RWPE2 (cell line): ENCODE measurements around the gene ERMARD.

Experiments used
- ATAC-seq: fragments of 200-7000 bp; cut with Tn5 transposase; 3 replicates; pipeline ENCODE4 v1.9.1; 2021; ENCODE audit warnings: low read depth
- DNase-seq: peaks from one replicate; pipeline ENCODE4 v3.0.0-alpha.2; 2020; ENCODE audit warnings: low spot score
- H3K27ac ChIP-seq: fragments of 450-650 bp; 2 replicates; pipeline ENCODE4 v1.5.1; 2017; ENCODE audit warnings: mild to moderate bottlenecking; ENCODE audit not compliant: poor library complexity, severe bottlenecking
- H3K27me3 ChIP-seq: fragments of 250-450 bp; sonication (Bioruptor Pico); 2 replicates; pipeline ENCODE4 v1.5.1; 2021; ENCODE audit warnings: mild to moderate bottlenecking, moderate library complexity; ENCODE audit not compliant: insufficient read depth, poor library complexity, severe bottlenecking
- H3K36me3 ChIP-seq: fragments of 250-450 bp; sonication (Bioruptor Pico); 2 replicates; pipeline ENCODE4 v1.5.1; 2020; ENCODE audit warnings: low read depth, mild to moderate bottlenecking, moderate library complexity
- H3K4me1 ChIP-seq: fragments of 250-450 bp; sonication (Bioruptor Pico); 2 replicates; pipeline ENCODE4 v1.5.1; 2021; ENCODE audit warnings: mild to moderate bottlenecking, moderate library complexity; ENCODE audit not compliant: insufficient read depth, poor library complexity, severe bottlenecking
- H3K4me3 ChIP-seq: fragments of 250-450 bp; sonication (Bioruptor Pico); 2 replicates; pipeline ENCODE4 v1.5.1; 2021; ENCODE audit warnings: mild to moderate bottlenecking, moderate library complexity; ENCODE audit not compliant: severe bottlenecking
- H3K9me3 ChIP-seq: fragments of 250-450 bp; sonication (Bioruptor Pico); 2 replicates; pipeline ENCODE4 v1.5.1; 2021; ENCODE audit warnings: mild to moderate bottlenecking, moderate library complexity; ENCODE audit not compliant: severe bottlenecking
- TF ChIP-seq, protein P1 (sequence below): fragments of 450-650 bp; IDR thresholded peaks from one replicate; pipeline ENCODE4 v1.5.1; 2017; ENCODE audit warnings: mild to moderate bottlenecking, moderate library complexity; ENCODE audit not compliant: poor library complexity, severe bottlenecking

ERMARD gene

GRCh38 chr6:169782966-169783365 lies 31.5 kb downstream of the ERMARD start:
- H3K4me3 ChIP-seq = no peak overlapping the region
- TF ChIP-seq, protein P1, sequence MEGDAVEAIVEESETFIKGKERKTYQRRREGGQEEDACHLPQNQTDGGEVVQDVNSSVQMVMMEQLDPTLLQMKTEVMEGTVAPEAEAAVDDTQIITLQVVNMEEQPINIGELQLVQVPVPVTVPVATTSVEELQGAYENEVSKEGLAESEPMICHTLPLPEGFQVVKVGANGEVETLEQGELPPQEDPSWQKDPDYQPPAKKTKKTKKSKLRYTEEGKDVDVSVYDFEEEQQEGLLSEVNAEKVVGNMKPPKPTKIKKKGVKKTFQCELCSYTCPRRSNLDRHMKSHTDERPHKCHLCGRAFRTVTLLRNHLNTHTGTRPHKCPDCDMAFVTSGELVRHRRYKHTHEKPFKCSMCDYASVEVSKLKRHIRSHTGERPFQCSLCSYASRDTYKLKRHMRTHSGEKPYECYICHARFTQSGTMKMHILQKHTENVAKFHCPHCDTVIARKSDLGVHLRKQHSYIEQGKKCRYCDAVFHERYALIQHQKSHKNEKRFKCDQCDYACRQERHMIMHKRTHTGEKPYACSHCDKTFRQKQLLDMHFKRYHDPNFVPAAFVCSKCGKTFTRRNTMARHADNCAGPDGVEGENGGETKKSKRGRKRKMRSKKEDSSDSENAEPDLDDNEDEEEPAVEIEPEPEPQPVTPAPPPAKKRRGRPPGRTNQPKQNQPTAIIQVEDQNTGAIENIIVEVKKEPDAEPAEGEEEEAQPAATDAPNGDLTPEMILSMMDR = no peak

DNA sequence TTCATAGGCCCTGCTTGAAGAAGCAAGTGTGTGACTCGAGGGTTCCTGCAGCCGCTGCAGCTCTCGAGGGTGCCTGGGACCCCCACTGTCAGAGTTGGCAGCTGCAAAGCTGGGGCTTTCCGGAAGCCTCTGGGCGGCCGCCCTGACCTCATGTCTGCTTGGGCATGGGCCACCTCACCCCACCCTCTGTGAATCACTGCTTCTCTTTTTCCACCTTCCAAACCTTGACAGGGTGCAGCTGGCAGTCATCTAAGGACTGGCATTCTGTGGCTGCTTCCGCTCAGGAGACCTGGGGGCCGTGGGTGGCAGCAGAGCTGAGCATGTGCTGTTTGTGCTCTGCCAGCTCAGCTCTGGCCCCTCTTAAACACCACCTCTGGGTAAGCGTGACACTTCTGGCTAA lies 32.0 kb downstream of the ERMARD start:
- Histone ChIP-seq H3K27ac (no peak overlapping the region), H3K9me3 (no peaks in the 10 kb centered on the region), H3K4me3 (no peak overlapping the region), H3K4me1 (peaks cover 18% of the 10 kb centered on the region), H3K36me3 (peaks cover 16% of the 10 kb centered on the region), H3K27me3 (no peaks in the 10 kb centered on the region)
- ATAC-seq = no peak
- TF ChIP-seq, protein P1 = no peak
- no peak for DNase-seq

More at GRCh38 chr6:169782966-169783365, 31.5 kb downstream of the ERMARD start:
- H3K9me3 ChIP-seq = no peaks in the 10 kb centered on the region
- DNase-seq = no peak
- peaks cover 22% of the 10 kb centered on the region for H3K4me1 ChIP-seq
- no peaks in the 10 kb centered on the region for H3K27me3 ChIP-seq
- no peak for ATAC-seq
- H3K27ac ChIP-seq = no peak overlapping the region
- peaks cover 21% of the 10 kb centered on the region for H3K36me3 ChIP-seq

- H3K4me1 ChIP-seq = peaks cover 11% of the 10 kb centered on the region
- DNase-seq (no peak), ATAC-seq (no peak)
- H3K27ac ChIP-seq = no peak overlapping the region
- H3K27me3 ChIP-seq = no peaks in the 10 kb centered on the region
- TF ChIP-seq, protein P1 = no peak
- peaks cover 12% of the 10 kb centered on the region for H3K36me3 ChIP-seq
- H3K9me3 ChIP-seq = no peaks in the 10 kb centered on the region
- no peak overlapping the region for H3K4me3 ChIP-seq
These were observed 32.8 kb downstream of the ERMARD start for GRCh38 chr6:169783971-169784820.

- peaks cover 5% of the 10 kb centered on the region; the same call in 1 of the 2 replicates for H3K36me3 ChIP-seq
- H3K4me1 ChIP-seq = peaks cover 11% of the 10 kb centered on the region
- H3K27me3 ChIP-seq = no peaks in the 10 kb centered on the region
- H3K27ac ChIP-seq = no peak overlapping the region
- H3K9me3 ChIP-seq = no peaks in the 10 kb centered on the region
- no peak for ATAC-seq
- H3K4me3 ChIP-seq = no peak overlapping the region
- DNase-seq = no peak
- TF ChIP-seq, protein P1 = no peak
These were observed 33.5 kb downstream of the ERMARD start for GRCh38 chr6:169784821-169785340.

DNA sequence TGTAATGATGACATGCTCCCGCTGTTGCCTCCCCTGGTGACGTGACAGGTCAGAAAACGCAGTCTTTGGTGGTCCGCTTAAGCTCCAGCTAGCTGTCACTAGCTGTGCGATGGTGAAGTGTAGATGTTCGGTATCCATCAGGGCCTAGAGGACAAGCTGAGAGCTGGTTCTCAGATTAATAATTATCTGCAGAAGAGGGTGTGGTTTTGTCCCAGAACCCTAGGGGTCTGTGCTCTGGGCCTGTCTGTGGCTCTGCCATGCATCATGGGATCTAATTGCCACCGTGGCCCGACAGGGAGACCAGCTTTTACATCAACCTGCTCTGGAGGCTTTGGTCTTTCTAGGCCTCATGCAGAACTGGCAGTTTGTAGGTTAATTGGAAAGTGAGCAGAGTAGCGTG lies 34.1 kb downstream of the ERMARD start:
- no peak overlapping the region for H3K27ac ChIP-seq
- peaks cover 5% of the 10 kb centered on the region for H3K4me1 ChIP-seq
- ATAC-seq = no peak
- no peaks in the 10 kb centered on the region for H3K27me3 ChIP-seq
- peaks cover 5% of the 10 kb centered on the region; the same call in 1 of the 2 replicates for H3K36me3 ChIP-seq
- H3K9me3 ChIP-seq = no peaks in the 10 kb centered on the region
- no peak for DNase-seq
- TF ChIP-seq, protein P1 = no peak
- no peak overlapping the region for H3K4me3 ChIP-seq
